Limb (tissue), 2 donors: ENCODE results near the gene CFAP43.
A peak's percentile ranks its signal among the peaks of the same experiment; 100 is the strongest.

Experiments
- DNase-seq, 2 donors: peaks; one replicate each; pipeline ENCODE4 v3.0.0-alpha.2; 2016; ENCODE audit errors: extremely low spot score in 2 of 2

The CFAP43 gene

DNA sequence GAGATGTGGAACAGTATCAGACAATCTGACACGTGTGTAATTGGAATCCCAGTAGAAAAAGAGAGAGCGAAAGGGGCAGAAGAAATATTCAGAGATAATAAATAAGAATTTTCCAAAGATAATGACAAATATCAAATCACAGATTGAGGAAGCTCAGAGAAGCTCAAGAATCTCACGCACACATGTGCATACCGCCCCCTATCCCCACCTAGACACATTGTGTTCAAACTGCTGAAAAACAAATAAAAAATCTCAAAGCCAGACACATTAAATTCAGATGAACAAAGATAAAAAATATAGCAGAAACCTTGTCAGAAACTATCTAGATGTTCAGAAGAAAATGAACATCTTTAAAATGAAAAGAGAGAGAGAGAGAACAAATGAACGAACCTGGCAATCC lies 92.9 kb downstream of the CFAP43 start:
- no peak for DNase-seq

DNA sequence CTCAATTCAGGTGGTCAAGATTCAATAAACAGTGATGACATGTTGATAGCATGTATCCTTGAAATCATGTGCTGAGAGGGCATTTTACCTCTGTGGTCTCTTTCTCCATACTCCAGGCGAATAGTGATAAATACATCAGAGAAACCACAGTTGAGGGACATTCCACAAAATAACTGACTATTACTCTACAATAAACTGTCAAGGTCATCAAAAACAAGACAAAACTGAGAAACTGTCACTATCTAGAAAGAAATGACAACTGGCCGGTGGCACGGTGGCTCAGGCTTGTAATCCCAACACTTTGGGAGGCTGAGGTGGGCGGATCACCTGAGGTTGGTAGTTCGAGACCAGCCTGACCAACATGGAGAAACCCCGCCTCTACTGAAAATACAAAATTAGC lies 94.0 kb downstream of the CFAP43 start:
- no peak for DNase-seq

DNA sequence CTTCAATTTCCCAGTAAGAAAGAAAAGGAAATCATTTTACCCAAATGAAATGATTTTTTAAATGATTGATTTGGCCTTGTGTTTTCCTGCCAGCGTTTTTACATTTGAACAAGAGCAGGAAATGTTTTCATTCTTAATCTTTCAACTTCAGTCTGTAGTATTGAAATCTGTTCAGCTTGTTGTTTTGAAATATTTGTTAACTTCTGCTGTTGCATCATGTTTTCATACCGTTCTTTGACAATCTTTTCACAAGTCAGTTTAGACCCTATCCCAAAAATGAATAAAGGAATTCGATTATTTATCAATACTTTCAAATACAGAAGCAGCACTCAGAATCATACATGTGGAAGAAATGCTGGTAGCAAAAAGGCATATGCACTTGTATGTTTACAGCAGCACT lies 102.1 kb downstream of the CFAP43 start:
- DNase-seq = no peak

DNA sequence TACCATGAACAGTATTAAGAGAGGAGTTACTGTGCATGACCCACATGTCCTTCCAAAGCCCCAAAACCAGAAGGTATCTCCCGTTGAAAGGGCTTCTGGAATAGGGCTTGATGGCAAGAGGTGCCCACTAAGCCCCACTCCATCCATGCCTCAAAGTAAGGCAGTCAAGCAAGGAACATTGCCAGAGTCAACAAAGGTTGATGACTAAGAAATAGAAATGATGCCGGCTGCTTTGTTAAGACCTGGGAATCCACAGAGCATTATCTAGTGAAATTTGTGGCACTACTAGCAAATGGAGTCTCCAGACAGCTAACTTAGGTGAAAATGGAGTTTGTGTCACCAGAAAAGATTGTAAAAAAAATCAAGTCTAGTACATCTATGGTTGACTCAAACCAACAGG lies 104.0 kb downstream of the CFAP43 start:
- no peak for DNase-seq

DNA sequence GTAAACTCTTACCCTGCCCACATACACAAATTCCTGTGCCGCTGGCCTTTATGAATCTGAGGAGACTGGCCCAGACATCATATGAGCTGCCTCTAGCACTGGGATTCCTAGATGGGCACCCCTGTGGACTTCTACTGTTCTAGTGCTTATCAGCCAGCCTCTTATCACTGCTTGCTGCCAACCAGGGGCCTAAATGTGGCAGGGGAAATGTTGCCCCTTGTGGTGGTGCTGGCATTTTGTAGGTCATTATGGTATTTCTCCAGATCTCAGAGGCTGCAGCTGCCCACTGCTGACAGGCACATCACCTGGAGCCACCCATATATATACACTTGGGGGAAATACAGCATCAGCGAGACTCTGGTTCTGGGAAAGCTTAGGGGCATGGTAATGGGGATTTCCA lies 104.8 kb downstream of the CFAP43 start:
- DNase-seq = no peak

DNA sequence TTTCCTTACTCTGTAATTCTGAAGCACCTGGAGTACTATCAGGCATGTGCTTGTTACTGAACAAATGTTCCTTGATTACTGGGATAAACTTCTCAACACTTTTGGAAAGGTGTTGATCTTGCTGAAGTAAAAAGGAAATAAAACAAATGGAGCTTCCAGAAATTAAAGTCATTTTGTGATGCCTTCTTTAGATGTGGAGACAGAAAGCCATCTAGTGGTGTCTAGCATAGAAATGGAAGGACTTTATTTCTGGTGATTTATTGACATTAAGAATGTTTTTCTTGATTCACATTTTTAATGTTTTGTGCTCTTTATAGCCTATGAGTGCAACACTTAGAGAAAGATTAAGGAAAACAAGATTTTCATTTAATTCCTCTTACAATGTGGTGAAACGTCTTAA lies 108.8 kb downstream of the CFAP43 start:
- DNase-seq = peak in 1 of 2 donors; percentile 43

DNA sequence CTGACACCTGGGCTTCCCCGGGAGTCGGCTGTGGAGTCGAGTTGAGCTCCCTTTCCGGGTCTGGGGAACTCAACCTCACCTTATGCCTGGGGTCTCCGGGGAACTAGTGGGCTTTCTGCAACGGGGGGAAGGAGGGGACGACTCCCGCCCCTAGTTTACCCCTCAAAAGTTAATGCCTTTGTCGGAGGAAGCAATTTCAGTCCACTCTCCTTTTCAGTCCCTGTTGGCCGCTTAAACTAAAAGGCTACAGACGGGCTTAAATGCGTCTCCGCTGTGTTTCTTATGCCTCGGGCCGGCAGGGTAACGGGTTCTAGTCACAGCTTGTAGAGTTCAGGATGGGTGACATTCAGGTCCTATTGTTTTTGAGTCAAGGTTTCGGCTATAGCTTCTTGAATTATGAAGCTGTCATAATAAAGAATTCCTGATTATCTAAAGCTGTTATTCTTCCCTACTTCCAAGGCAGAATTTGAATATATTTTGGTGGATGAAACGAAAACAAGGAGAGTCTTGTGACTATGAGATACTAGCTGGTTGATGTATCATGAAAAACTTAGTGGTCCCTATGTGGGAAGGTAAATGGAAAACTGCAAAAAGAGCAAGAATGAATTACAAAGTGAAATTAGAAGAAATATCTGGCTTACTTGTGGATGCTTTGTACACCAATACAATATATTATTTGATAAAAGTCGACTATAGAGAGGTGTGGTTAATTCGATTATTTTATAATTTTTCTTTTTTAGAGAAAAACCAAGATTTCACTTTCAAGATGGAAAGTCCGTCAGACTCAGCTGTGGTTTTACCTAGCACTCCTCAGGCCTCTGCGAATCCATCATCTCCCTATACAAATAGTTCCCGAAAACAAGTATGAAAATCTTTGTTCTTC lies 109.7 kb downstream of the CFAP43 start:
- no peak for DNase-seq

DNA sequence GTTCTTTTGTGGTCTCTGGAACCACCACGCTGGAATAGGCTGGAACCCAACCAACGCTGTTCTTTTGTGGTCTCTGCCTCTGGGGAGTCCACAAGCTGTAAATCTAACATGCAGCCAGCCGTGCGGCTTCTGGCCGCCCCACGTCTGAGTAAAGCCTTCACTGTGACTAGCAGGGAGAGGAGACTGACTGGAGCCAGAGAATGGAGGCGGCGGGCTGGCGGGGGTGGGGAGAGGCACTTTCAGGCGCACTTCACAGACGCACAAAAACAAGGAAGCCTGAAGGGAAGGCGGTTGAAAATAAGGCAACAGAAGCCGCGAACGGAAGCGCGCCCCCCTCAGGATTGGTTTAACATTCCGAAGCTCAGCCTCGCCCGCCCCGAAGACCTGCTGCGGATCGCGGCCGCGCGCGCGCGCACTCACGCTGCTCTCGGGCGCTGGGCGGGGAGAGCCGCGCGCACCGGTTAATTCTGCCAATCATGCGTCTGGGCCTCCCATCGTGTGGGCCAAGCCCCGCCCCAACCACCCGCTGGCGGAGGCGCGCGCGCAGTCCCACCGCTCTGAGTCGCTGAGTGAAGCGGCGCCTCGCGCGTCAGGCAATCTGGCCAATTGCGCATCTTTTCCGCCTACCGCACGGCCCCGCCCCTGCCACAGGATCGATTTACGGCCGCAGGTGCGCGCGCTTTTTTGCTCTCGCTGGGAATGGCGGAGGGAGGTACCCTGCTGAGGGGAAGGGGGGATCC lies 110.5 kb downstream of the CFAP43 start, which contains the start of gene SFR1:
Gene SFR1 (plus strand): TSS at position 687 of the 740 bp plus-strand sequence. CDS start 13 bp downstream, at position 700.
- DNase-seq = peak; percentile 99

DNA sequence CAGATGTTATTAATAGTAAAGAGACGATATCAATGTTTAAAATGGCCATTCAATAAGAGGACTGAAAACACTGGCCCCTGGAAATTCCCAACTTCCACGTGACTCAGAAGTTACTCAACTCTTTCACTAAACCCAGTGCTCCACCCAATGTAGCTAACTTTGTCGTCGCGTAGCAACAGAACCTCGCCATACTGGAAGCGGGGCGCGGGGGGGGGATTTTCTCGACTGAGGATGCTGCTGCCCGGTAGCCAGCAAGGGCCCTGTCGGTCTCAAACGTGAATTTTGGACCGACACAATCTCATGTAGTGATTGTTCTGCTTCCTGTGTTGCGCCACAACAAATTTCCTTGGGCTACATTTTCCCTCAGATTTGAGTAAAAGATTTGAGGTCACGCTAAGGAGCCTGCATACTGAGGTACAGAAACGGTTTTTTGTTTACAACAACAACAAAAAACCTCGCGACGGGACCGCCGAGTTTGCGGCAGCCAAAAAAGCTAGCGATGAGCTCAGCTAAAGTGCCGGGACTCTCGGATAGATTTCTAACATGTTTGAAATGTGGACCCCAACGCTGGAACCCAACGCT lies 111.2 kb downstream of the CFAP43 start:
- peak; percentile 89 to 92 for DNase-seq

DNA sequence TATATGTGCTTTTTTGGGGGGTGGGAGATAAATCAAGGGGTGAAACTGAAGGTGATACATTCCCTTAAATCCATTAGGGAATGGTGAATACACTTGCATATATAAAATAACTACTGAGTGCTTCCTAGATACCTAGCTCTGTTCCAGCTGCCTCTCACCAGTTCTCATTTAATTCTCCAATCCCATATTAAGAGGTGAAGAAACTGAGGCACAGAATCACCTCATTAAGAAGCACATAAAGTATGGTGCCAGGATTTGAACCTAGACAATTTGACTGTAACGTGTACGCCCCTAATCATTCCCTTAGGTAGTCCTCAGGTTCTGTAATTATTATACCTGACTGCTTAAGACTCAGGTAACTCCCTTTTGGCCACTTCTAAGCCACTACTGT lies 111.7 kb downstream of the CFAP43 start:
- DNase-seq = no peak

DNA sequence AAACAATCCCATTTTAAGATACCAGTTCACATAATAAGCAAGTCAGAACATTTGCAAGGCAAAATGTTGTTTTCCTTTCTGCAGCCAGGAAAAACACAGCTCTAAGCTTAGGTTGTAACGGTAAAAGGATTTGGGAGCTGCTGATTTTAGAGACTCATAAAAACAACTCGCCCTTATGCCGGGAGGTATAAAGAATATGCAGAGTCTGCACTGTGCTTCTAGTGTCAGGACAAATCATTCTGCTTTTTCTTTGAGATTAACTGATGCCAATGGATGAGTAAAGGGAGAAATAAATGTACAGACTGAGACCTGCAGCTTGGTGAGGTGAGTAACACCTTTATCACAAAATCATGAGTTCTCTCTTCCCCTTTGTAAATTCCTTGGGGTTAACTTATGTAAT lies 112.2 kb downstream of the CFAP43 start:
- DNase-seq = no peak

DNA sequence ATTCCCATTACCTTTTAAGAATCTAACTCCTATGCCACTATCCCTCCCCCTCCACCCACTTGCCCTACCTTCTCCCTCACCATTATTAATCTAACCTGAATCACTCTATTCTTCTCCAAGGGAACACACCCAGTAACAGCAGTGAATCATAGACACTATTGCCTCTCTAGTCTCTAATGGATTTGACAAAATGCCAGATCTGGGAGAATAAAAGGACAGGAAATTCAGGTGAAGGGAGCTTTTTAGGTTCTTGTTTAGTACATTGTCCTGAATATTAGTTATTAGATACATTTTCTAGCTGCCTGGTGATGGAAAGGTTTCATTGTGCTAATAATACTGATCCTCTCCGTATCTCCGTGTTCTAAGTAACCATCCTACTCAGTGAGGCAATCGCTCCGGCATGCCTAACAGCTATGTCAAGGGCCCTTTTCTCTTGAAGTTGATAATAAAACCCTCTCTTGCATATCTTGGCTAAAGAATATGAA lies 114.3 kb downstream of the CFAP43 start:
- no peak for DNase-seq

DNA sequence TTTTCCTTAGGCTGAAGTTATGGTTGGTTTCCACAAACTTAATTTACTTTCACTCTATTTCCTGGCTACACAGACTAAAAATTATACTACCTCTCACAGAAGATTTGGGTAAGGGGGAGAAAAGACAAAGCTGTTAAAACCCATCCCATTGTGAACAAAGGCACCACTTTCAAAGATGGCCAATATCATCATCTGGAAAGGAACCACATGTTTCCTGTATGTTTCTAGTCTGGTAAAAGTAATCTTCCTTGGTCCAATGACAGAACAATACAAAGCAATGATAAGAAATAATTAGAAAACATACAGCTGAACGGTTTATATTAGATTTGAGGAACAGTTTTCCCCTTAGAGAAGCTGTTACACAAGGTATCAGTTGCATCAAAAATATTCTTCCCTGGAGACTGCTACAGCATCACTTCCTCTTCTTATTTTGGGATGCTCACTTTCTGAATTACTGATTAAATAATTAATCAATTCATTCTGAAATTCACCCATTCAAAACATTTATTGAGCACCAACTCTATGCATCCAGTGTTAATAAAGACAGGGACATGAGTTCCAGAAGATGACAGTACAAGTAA lies 118.7 kb downstream of the CFAP43 start:
- no peak for DNase-seq

DNA sequence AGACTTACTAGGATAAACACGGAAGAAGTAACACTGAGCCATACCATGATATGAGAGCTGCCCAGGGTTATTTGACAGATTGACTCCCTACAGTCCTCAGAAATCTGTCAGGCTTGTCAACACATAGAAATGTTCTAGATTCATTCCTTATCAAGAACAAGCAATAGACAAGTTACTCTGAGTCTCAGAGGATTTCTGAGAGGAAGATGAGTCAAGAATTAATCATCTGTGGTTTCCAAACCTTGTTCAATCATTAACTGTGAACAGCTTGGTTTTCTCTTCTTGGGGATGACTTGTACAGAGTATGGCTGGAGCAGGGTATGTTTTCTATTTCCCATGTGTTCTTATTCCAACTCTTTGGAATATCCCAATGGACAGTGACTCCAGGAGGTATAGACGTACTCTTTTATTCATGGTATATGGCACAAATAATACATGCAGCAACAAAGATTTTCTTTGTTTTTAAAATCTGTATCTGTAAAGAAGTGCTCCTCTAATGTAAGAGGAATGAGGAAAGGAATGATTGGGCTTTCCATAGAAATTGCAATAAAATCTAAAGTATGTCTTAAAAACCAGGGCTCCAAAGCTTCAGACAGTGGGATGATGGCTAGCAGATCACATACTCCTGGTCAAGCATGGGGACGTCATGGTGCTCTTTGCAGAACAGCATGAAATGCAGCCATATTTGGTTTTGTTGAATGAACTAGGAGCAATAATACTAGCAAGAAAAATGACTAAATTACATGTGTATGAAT lies 122.1 kb downstream of the CFAP43 start:
- no peak for DNase-seq

DNA sequence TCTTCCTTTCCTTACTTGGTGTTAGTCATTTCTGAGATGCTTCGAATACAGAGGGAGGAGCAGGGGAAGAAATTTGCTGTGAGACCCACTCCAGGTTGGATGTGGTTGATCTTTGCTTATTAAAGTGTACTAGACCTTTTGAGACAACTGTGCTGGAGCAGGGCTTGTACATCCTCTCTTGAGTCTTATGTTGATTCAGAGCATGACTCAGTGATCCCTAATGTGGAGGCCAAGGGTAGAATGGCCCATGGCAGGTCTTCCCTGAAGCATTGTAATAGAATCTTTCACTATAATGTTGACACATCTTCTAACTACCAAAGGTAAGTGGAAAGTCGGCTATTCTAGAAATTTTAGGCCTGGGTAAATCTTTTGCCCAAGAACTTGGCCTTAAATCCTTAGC lies 127.2 kb downstream of the CFAP43 start:
- DNase-seq = no peak

DNA sequence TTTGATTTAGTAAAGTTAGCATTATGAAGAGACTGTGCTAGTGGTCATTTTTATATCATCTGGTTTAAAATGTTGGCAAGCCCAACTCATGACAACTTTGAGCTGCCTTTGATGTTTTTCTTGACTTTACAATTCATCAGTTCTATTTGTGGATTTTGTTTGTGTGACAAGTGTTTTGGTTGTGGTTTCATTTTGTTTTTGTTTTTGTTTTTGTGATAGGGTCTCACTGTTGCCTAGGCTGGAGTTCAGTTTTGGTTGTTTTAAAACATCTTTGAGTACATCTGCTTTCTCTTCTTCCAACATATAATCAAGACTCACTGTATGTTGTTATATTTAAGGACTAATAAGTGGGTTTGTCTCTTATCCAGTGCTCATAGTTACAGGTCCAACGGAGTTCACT lies 127.7 kb downstream of the CFAP43 start:
- DNase-seq = no peak

DNA sequence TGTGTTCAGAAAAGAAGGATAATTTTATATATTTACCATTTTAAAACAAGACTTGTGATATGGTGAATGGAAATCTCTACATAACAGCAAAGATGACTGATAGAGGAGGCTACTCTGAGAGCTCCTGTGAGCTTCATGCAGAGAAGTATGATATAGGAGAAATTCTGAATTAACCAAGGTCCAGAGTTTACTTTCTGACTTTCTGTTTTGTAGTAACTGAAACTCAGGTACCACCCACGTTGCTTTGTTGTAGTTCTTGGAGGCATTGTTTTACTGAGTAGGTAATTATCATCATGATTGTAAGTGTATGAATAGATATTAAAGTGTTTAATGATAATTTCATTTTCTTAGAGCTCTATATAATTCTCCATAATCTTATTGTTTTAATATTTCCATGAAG lies 128.2 kb downstream of the CFAP43 start:
- no peak for DNase-seq

DNA sequence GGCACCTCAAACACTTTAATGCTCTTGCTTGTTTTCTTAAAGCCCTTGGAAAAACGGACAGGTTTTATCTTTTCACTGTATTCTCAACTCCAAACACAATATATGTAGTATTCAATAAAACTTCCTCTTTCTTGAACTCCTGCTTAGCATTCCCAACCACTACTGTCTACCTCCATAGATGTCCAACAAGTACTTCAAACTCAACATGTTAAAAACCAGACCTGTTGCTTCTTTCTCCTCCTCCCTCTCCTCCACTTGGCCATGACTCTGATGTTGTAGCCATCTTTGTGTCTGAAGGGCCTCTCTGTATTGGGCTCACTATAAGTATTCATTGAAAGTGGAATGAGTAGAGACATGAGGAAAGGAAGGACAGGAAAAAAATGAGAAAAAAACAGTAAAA lies 130.3 kb downstream of the CFAP43 start:
- DNase-seq = no peak

DNA sequence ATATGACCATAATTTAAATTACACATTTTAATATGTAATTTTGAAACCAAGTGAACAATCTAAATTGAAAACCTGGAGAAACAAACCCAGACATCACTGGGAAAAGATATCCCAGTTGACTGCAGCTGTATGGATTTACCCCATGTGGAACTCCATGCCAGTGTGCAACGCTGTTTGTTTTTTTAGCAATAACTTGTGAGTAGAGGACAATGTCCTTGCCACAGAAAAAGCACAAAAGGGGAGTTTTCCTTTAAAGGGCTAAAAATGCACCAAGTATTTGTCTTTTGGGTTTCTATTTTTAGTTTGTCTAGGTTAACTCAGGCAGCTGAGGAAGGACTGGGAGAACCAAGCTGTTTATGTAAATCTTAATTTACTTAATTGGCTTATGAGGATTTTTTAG lies 131.4 kb downstream of the CFAP43 start:
- DNase-seq = no peak

DNA sequence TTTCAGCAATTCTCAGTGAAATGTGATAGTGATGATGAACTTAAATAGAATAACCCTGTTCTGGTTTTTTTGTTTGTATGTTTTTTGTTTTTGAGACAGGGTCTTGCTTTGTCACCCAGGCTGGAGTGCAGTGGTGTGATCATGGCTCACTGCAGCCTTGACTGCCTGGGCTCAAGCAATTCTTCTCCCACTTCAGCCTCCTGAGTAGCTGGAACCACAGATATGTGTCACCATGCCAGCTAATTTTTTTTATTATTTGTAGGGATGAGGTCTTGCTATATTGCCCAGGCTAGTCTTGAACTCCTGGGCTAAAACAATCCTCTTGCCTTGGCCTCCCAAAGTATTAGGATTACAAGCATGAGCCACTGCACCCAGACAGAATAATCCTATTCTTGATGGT lies 132.2 kb downstream of the CFAP43 start:
- DNase-seq = no peak

DNA sequence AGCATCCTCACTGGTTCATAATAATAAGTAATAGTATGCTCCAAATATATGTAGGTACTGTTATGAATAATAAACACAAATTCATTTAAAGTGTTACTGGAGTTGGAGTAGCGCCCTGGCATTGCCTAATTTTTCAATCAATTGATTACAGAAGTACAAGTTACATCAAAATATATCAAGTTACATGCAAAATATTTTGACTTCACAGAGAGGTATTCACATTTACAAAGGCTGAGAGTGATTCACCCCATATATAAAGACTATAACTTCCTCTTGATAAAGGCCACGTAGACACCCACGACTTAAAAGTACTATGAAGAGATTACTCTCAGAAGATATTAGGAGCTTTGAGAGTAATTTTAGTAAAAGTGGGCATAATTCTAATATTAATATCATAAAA lies 132.9 kb downstream of the CFAP43 start:
- DNase-seq = no peak
